CD8-positive, alpha-beta memory T cell (primary cell): ENCODE data around the gene RGS13. TPM values are rescaled to one million over a fixed set of nuclear protein-coding genes. Genes with fewer than 3 reads are reported as not detected.

Experiments used
- CTCF ChIA-PET: fragments of 350-600 bp; sonication (Branson Sonifier 250); formaldehyde crosslinking; loops from one replicate; lab custom pipeline; 2021; ENCODE audit warnings: antibody characterized with exemption; lab: Charles Lee
- POLR2A ChIA-PET: fragments of 350-600 bp; sonication (Branson Sonifier 250); formaldehyde crosslinking; loops from one replicate; lab custom pipeline; 2021; ENCODE audit warnings: antibody characterized with exemption; lab: Charles Lee
- DNase-seq, 5 donors: peaks; one replicate each; pipeline versions ENCODE4 v3.0.0 to v3.0.0-alpha.2; 2020 to 2022; ENCODE audit warnings: mixed read lengths in 1 of 5
- H3K27ac ChIP-seq: one replicate; pipeline ENCODE4 v1.7.0; 2013; ENCODE audit warnings: low read depth, mild to moderate bottlenecking, low read length, moderate library complexity
- H3K27me3 ChIP-seq: 2 replicates; pipeline ENCODE4 v1.7.0; 2013; ENCODE audit warnings: low read length, mild to moderate bottlenecking; ENCODE audit not compliant: insufficient read depth, poor library complexity, severe bottlenecking
- H3K36me3 ChIP-seq: 2 replicates; pipeline ENCODE4 v1.7.0; 2013; ENCODE audit warnings: mild to moderate bottlenecking, low read length, moderate library complexity; ENCODE audit not compliant: insufficient read depth
- H3K4me1 ChIP-seq: 2 replicates; pipeline ENCODE4 v1.7.0; 2013; ENCODE audit warnings: mild to moderate bottlenecking, low read length, moderate library complexity; ENCODE audit not compliant: insufficient read depth
- H3K4me3 ChIP-seq: 2 replicates; pipeline ENCODE4 v1.7.0; 2013; ENCODE audit warnings: mild to moderate bottlenecking, low read length
- H3K9me3 ChIP-seq: 2 replicates; pipeline ENCODE4 v1.7.0; 2013; ENCODE audit warnings: mild to moderate bottlenecking, low read length
- H3K27ac Mint-ChIP-seq, 8 donors: one replicate each; pipeline ENCODE4 v1.8.0; 2020 to 2021; ENCODE audit warnings: mixed read lengths in 8 of 8, mild to moderate bottlenecking in 6 of 8, inconsistent platforms in 3 of 8, moderate library complexity in 3 of 8
- H3K27me3 Mint-ChIP-seq, 2 donors: one replicate each; pipeline ENCODE4 v1.8.0; 2020 to 2021; ENCODE audit warnings: mixed read lengths in 2 of 2, mild to moderate bottlenecking in 1 of 2, moderate library complexity in 1 of 2
- H3K36me3 Mint-ChIP-seq, 3 donors: one replicate each; pipeline ENCODE4 v1.8.0; 2020 to 2021; ENCODE audit warnings: mixed read lengths in 3 of 3, inconsistent platforms in 1 of 3, mild to moderate bottlenecking in 1 of 3
- H3K4me1 Mint-ChIP-seq, 3 donors: one replicate each; pipeline ENCODE4 v1.8.0; 2020 to 2021; ENCODE audit warnings: mixed read lengths in 3 of 3, inconsistent platforms in 1 of 3, mild to moderate bottlenecking in 1 of 3
- H3K4me3 Mint-ChIP-seq, 7 donors: one replicate each; pipeline ENCODE4 v1.8.0; 2020 to 2021; ENCODE audit warnings: mixed read lengths in 7 of 7, mild to moderate bottlenecking in 6 of 7, moderate library complexity in 4 of 7, inconsistent platforms in 2 of 7
- H3K9me3 Mint-ChIP-seq, 5 donors: one replicate each; pipeline ENCODE4 v1.8.0; 2020 to 2022; ENCODE audit warnings: mixed read lengths in 5 of 5, mild to moderate bottlenecking in 3 of 5, moderate library complexity in 2 of 5, inconsistent platforms in 1 of 5
- polyA plus RNA-seq: library from polyadenylated mRNA; unstranded; fragments of 300-500 nt; fragmentation: Illumina TruSeq; gene quantifications from one replicate; pipeline ENCODE4 v1.2.3, GENCODE V29; 2021
- total RNA-seq, 2 experiments: library from RNA; stranded (reverse); gene quantifications; one replicate each; pipeline ENCODE4 v1.2.3, GENCODE V29; 2021

RGS13 gene
- total and polyA plus RNA-seq, 3 experiments from 2014 or later = 0.07 to 0.24 TPM; not detected in 1

- no peak for DNase-seq
- Mint-ChIP-seq H3K27ac (no peak overlapping the region), H3K4me3 (no peak overlapping the region), H3K36me3 (no peaks in the 10 kb centered on the region), H3K9me3 (no peaks in the 10 kb centered on the region), H3K4me1 (no peaks in the 10 kb centered on the region), H3K27me3 (peaks cover 3 to 7% of the 10 kb centered on the region in 2 donors)
- H3K4me1 ChIP-seq = no peaks in the 10 kb centered on the region
- H3K4me3 ChIP-seq = no peak overlapping the region
- ChIA-PET POLR2A (no interaction called here), CTCF (no interaction called here)
- H3K36me3 ChIP-seq = no peaks in the 10 kb centered on the region
- H3K9me3 ChIP-seq = no peaks in the 10 kb centered on the region
- H3K27me3 ChIP-seq = no peaks in the 10 kb centered on the region
- H3K27ac ChIP-seq = no peak overlapping the region
These were observed 73.6 kb downstream of the RGS13 start for GRCh38 chr1:192709544-192709943.

Other genes starting within 250 kb of the RGS13 start
- 10 to 100 TPM; 56.8 to 59.6 TPM for gene RGS1, start 60.4 kb upstream of the RGS13 start, total RNA-seq
- gene RGS1, start 60.4 kb upstream of the RGS13 start, polyA plus RNA-seq = 82.9 TPM
- 10 to 100 TPM in 1 of 2 experiments, 1 to 10 TPM in 1; 9.4 to 10.7 TPM for gene RGS2, start 172.9 kb downstream of the RGS13 start, total RNA-seq
- 86.3 TPM for gene RGS2, start 172.9 kb downstream of the RGS13 start, polyA plus RNA-seq